GM23248 (cell line): ENCODE data around the gene MCF2L.

Source experiments
- EZH2 ChIP-seq: fragments of 200-600 bp; sonication (generic); IDR thresholded peaks from 2 replicates; pipeline ENCODE4 v1.6.1; 2018; ENCODE audit warnings: antibody characterized with exemption, mild to moderate bottlenecking; ENCODE audit not compliant: insufficient read depth, poor library complexity, severe bottlenecking
- EZH2phosphoT487 ChIP-seq: fragments of 200-600 bp; sonication (generic); IDR thresholded peaks from 2 replicates; pipeline ENCODE4 v1.6.1; 2018; ENCODE audit warnings: antibody characterized with exemption, moderate library complexity, mild to moderate bottlenecking, low read depth; ENCODE audit not compliant: insufficient read depth

DNA sequence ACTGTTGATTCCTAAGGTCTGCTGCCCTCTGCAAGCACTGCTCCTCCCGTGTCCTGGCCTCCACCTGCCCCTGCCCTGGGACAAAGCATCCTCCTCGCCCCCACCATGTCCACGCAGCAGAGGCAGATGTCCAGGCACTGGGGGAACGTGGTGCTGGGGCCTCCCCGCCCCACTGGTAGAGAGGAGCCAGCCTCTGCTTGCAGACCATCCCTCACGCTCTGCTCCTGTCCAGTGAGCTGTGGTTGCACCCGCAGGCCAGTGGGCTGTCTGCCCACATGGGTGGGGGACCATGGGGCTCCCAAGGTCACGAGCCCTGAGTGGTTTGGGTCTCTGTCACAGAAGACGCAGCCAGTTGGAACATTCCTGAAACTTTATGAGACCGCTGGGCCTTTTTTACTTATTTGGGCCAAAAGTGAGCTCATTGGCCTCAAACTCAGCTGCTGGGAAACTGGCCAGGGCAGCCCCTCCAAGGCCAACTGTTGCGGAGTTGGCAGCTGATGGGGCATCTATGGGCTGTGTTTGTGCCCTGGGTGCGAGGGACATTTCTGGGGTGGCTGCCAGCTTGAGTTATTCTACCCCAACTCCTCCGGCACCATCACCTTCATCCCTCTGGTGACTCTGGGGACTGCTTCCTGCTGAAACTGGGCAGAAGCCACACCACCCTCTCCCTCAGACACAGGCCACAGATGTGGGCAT, 71.7 kb downstream of the MCF2L start:
- TF ChIP-seq EZH2phosphoT487 = no peak
- TF ChIP-seq EZH2 = no peak
